ENCODE results near the gene ZNF556.

The ZNF556 gene

GRCh38 chr19:2827022-2827421 lies 40.1 kb upstream of the ZNF556 start:
- no peak for TF ChIP-seq CTCF (IDR thresholded peaks at IDR 0.05; ENCODE audit: insufficient read depth, missing control alignments)
- no peak for FAIRE-seq
- no peak for DNase-seq (ENCODE audit: insufficient read length, low spot score)

GRCh38 chr19:2827840-2828489 lies 39.2 kb upstream of the ZNF556 start:
- no peak for TF ChIP-seq CTCF (IDR thresholded peaks at IDR 0.05; ENCODE audit: insufficient read depth, missing control alignments)
- DNase-seq (ENCODE audit: insufficient read length, low spot score) (no peak), FAIRE-seq (no peak)

GRCh38 chr19:2834294-2834871 lies 32.8 kb upstream of the ZNF556 start:
- no peak for DNase-seq (ENCODE audit: insufficient read length, low spot score)
- no peak for TF ChIP-seq CTCF (IDR thresholded peaks at IDR 0.05; ENCODE audit: insufficient read depth, missing control alignments)
- no peak for FAIRE-seq

- no peak for TF ChIP-seq CTCF (IDR thresholded peaks at IDR 0.05; ENCODE audit: insufficient read depth, missing control alignments)
- FAIRE-seq = no peak
These were observed 29.7 kb upstream of the ZNF556 start for GRCh38 chr19:2837430-2837829.

GRCh38 chr19:2840794-2841791 lies 26.0 kb upstream of the ZNF556 start, which contains the start of gene ZNF555:
ZNF555 (plus strand) TSS chr19:2841475; CDS start chr19:2841573, 98 bp downstream.
- FAIRE-seq (no peak), DNase-seq (ENCODE audit: insufficient read length, low spot score) (peak; percentile 98)
- peak; percentile 15 for TF ChIP-seq CTCF (IDR thresholded peaks at IDR 0.05; ENCODE audit: insufficient read depth, missing control alignments)

More at GRCh38 chr19:2837430-2837829, 29.7 kb upstream of the ZNF556 start:
- no peak for DNase-seq (ENCODE audit: insufficient read length, low spot score)

- DNase-seq (ENCODE audit: insufficient read length, low spot score) = no peak
- FAIRE-seq = no peak
- no peak for TF ChIP-seq CTCF (IDR thresholded peaks at IDR 0.05; ENCODE audit: insufficient read depth, missing control alignments)
These were observed 25.1 kb upstream of the ZNF556 start for GRCh38 chr19:2841855-2842574.

Measured in D721Med (cell line).